HuH-7.5 (cell line): Measurements from ENCODE around the gene GPR35.
"Not testable (repeated sequence)": the region's sequence is repeated elsewhere in the genome, so short reads cannot be mapped to it uniquely, and the experiment has no call there.

ENCODE experiments used
- DNase-seq: peaks from one replicate; pipeline ENCODE4 v3.0.0; 2011; ENCODE audit warnings: low spot score

The GPR35 gene

GRCh38 chr2:240640939-240641338 is 15.7 kb downstream of the GPR35 start:
- DNase-seq = peak; percentile 85

GRCh38 chr2:240642061-240642805 is 17.0 kb downstream of the GPR35 start:
- DNase-seq = no peak

- no peak for DNase-seq
These were observed 17.5 kb downstream of the GPR35 start for GRCh38 chr2:240642806-240643092.

- DNase-seq = no peak
These were observed 18.0 kb downstream of the GPR35 start for GRCh38 chr2:240643093-240643810.

- no peak for DNase-seq
These were observed 18.5 kb downstream of the GPR35 start for GRCh38 chr2:240643811-240644150.

GRCh38 chr2:240644171-240644651 is 18.9 kb downstream of the GPR35 start:
- no peak for DNase-seq

- DNase-seq = no peak
These were observed 19.6 kb downstream of the GPR35 start for GRCh38 chr2:240644859-240645301.

- no peak for DNase-seq
These were observed 20.1 kb downstream of the GPR35 start for GRCh38 chr2:240645346-240645745.

- DNase-seq = no peak
These were observed 20.5 kb downstream of the GPR35 start for GRCh38 chr2:240645801-240646175.

- no peak for DNase-seq
These were observed 21.1 kb downstream of the GPR35 start for GRCh38 chr2:240646176-240646899.

- DNase-seq = no peak
These were observed 21.7 kb downstream of the GPR35 start for GRCh38 chr2:240646900-240647502.

GRCh38 chr2:240647503-240648154 is 22.3 kb downstream of the GPR35 start:
- no peak for DNase-seq

- DNase-seq = no peak
These were observed 22.9 kb downstream of the GPR35 start for GRCh38 chr2:240648155-240648649.

- no peak for DNase-seq
These were observed 23.5 kb downstream of the GPR35 start for GRCh38 chr2:240648650-240649275.

- no peak for DNase-seq
These were observed 24.1 kb downstream of the GPR35 start for GRCh38 chr2:240649331-240649730.

- DNase-seq = no peak
These were observed 25.1 kb downstream of the GPR35 start for GRCh38 chr2:240650254-240650965.

- no peak for DNase-seq
These were observed 25.9 kb downstream of the GPR35 start for GRCh38 chr2:240651185-240651584.

GRCh38 chr2:240655931-240656886 is 30.9 kb downstream of the GPR35 start:
- no peak for DNase-seq

- not testable (repeated sequence) for DNase-seq
These were observed 34.6 kb downstream of the GPR35 start for GRCh38 chr2:240659883-240660282.

GRCh38 chr2:240662681-240663080 is 37.4 kb downstream of the GPR35 start:
- no peak for DNase-seq
